Right lobe of liver (tissue), 6 donors: ENCODE measurements around the gene MSRB1. TPM values are rescaled to one million over a fixed set of nuclear protein-coding genes. Genes with fewer than 3 reads are reported as not detected.

Source experiments
- ATAC-seq, 4 donors: fragments of 200-7000 bp; cut with Tn5 transposase; one replicate each; pipeline ENCODE4 v1.9.1; 2020; ENCODE audit warnings: mild to moderate bottlenecking in 4 of 4, moderate library complexity in 4 of 4
- DNase-seq, 3 donors: peaks; one replicate each; pipeline ENCODE4 v3.0.0-alpha.2; 2020
- H3K27ac ChIP-seq, 3 donors: fragments of 200-600 bp; one replicate each; pipeline ENCODE4 v1.8.0; 2022
- H3K27me3 ChIP-seq, 2 donors: fragments of 200-600 bp; one replicate each; pipeline ENCODE4 v1.8.0; 2022
- H3K36me3 ChIP-seq, 4 donors: fragments of 200-600 bp; sonication (generic) in 1 of 4; one replicate each; pipeline versions ENCODE4 v1.5.1 to v1.8.0; 2017 to 2022; ENCODE audit warnings: control low read depth in 1 of 4
- H3K4me1 ChIP-seq, 4 donors: fragments of 200-600 bp; sonication (generic) in 1 of 4; one replicate each; pipeline versions ENCODE4 v1.5.1 to v1.8.0; 2017 to 2022; ENCODE audit warnings: control low read depth in 1 of 4
- H3K4me3 ChIP-seq, 3 donors: fragments of 200-600 bp; one replicate each; pipeline ENCODE4 v1.8.0; 2022
- H3K9me3 ChIP-seq, 4 donors: fragments of 200-600 bp; sonication (generic) in 1 of 4; one replicate each; pipeline versions ENCODE4 v1.5.1 to v1.8.0; 2017 to 2022; ENCODE audit warnings: control low read depth in 1 of 4
- CTCF ChIP-seq, 4 donors: fragments of 200-600 bp in 3 of 4; fragments of 450-650 bp in 1 of 4; IDR thresholded peaks; one replicate each; pipeline versions ENCODE4 v1.5.1 to v1.8.0; 2016 to 2022; ENCODE audit warnings: antibody characterized with exemption in 4 of 4, mild to moderate bottlenecking in 2 of 4
- POLR2A ChIP-seq: fragments of 450-650 bp; IDR thresholded peaks from one replicate; pipeline ENCODE4 v1.6.1; 2017; ENCODE audit warnings: antibody characterized with exemption, mild to moderate bottlenecking
- WGBS: methylation state at CpG from one replicate; pipeline ENCODE4 v1.1.6; 2018; ENCODE audit warnings: low coverage, low lambda C conversion rate; ENCODE audit not compliant: insufficient coverage; ENCODE audit errors: missing lambda C conversion rate; 5-methylcytosine and 5-hydroxymethylcytosine counted together
- intact Hi-C, 2 donors: fragments of 100-400 bp; cut with DNase I; formaldehyde crosslinking; loops; one replicate each; pipeline versions ENCODE4 v1.11.2 to v1.14.1; 2022
- total RNA-seq, 6 experiments: library from RNA; depleted of rRNA in 2 of 6; stranded (reverse); fragments of >200 nt in 2 of 6; fragmentation: NEBNext Ultra II Directional in 3 of 6; extraction: Animal tissue kit (Norgen Biotek cat#: 25700) in 3 of 6; gene quantifications; one replicate each; pipeline versions ENCODE4 v1.1.0 to v1.2.4, GENCODE V29; 2016 to 2023
- donor health status: DM: no; HTN: yes; CAD: no.
- donor health status: DM: no; HTN: no; CAD: no.
- donor health status: DM: no; HTN: no; CAD: no.
- donor health status: DM: no; HTN: yes; CAD: no.
- donor health status: DM: no; HTN: yes; CAD: no.

Gene MSRB1
- total RNA-seq, 6 experiments from 2014 or later = 63.4 to 121 (median 98.5) TPM

- TF ChIP-seq POLR2A = no peak
- TF ChIP-seq CTCF (IDR thresholded peaks at IDR 0.05) = no peak
- ATAC-seq = no peak
- H3K4me1 ChIP-seq = no peaks in the 10 kb centered on the region
- intact Hi-C loops = no loop called here
- DNase-seq = no peak
- no peak overlapping the region for H3K27ac ChIP-seq
- no CpG with 5 or more reads among the region's 30 CpGs for WGBS
- H3K36me3 ChIP-seq = no peaks in the 10 kb centered on the region
- H3K27me3 ChIP-seq = peaks cover 0 to 8% of the 10 kb centered on the region in 2 donors
- H3K9me3 ChIP-seq = no peaks in the 10 kb centered on the region
- no peak overlapping the region for H3K4me3 ChIP-seq
Measured at GRCh38 chr16:1919327-1919998, 23.5 kb downstream of the MSRB1 start.

GRCh38 chr16:1918351-1919326 is 24.4 kb downstream of the MSRB1 start, which contains the start of gene HS3ST6:
TSS of gene HS3ST6 (minus strand) at chr16:1918415. CDS start at chr16:1918323, 92 bp downstream.
- no peak for DNase-seq
- no peak within 1 kb of the TSS for H3K4me3 ChIP-seq
- H3K4me1 ChIP-seq = no peaks in the 10 kb centered on the region

GRCh38 chr16:1917665-1918350 is 25.2 kb downstream of the MSRB1 start:
- Histone ChIP-seq H3K27me3 (peaks cover 0 to 8% of the 10 kb centered on the region in 2 donors), H3K4me3 (no peak overlapping the region)
- WGBS = 0% methylated on average over 4 of the region's 81 CpGs

More at GRCh38 chr16:1918351-1919326, 24.4 kb downstream of the MSRB1 start, which contains the start of gene HS3ST6:
- Histone ChIP-seq H3K27ac (no peak within 1 kb of the TSS), H3K36me3 (no peaks in the 10 kb centered on the region), H3K27me3 (peaks cover 0 to 8% of the 10 kb centered on the region in 2 donors), H3K9me3 (no peaks in the 10 kb centered on the region)
- ATAC-seq = no peak
- 4% methylated on average over 5 of the region's 71 CpGs for WGBS
- intact Hi-C loops = no loop called here
- TF ChIP-seq CTCF (IDR thresholded peaks at IDR 0.05) (no peak), POLR2A (no peak)

More at GRCh38 chr16:1917665-1918350, 25.2 kb downstream of the MSRB1 start:
- Histone ChIP-seq H3K9me3 (no peaks in the 10 kb centered on the region), H3K36me3 (no peaks in the 10 kb centered on the region), H3K27ac (no peak overlapping the region), H3K4me1 (no peaks in the 10 kb centered on the region)
- intact Hi-C loops = no loop called here
- ATAC-seq = no peak
- TF ChIP-seq POLR2A (no peak), CTCF (IDR thresholded peaks at IDR 0.05) (no peak)
- DNase-seq = no peak
